Endothelial cell of umbilical vein (primary cell): ENCODE measurements around the gene IDNK. TPM values are rescaled to one million over a fixed set of nuclear protein-coding genes. Genes with fewer than 3 reads are reported as not detected.

Experiments used
- BruUV-seq: library from RNA; stranded (reverse); fragments of 400-500 nt; replicated peaks from 2 replicates; lab custom pipeline; 2021; lab: Mats Ljungman, UMichigan
- CTCF ChIA-PET: fragments of 300-600, 350-600 bp; sonication (Branson Sonifier 250); formaldehyde crosslinking; loops from one replicate; lab custom pipeline; 2021; ENCODE audit warnings: antibody characterized with exemption, inconsistent platforms; lab: Charles Lee
- POLR2A ChIA-PET: fragments of 300-600, 350-600 bp; sonication (Branson Sonifier 250); formaldehyde crosslinking; loops from one replicate; lab custom pipeline; 2021; ENCODE audit warnings: antibody characterized with exemption, inconsistent platforms; lab: Charles Lee
- DNase-seq: peaks from one replicate; pipeline ENCODE4 v3.0.0-alpha.2; 2011; ENCODE audit warnings: low read depth, low spot score
- FAIRE-seq: peaks from 2 replicates; lab custom pipeline; 2011; peaks lifted over from hg19 to GRCh38; lab: Jason Lieb, UNC
- H2AFZ ChIP-seq: 2 replicates; pipeline ENCODE4 v1.6.0; 2012; ENCODE audit warnings: low read depth, low read length, control low read depth, inconsistent platforms
- H3K27ac ChIP-seq: 2 replicates; pipeline ENCODE4 v1.5.1; 2011; ENCODE audit warnings: low read depth, mild to moderate bottlenecking, control low read depth, low read length, moderate library complexity; ENCODE audit not compliant: insufficient read depth
- H3K27me3 ChIP-seq, 2 experiments: 2 replicates each; pipeline versions ENCODE4 v1.6.0 to v1.6.1; 2011; ENCODE audit warnings: low read length in 2 of 2, mixed read lengths in 1 of 2; ENCODE audit not compliant: control insufficient read depth in 2 of 2, insufficient read depth in 2 of 2
- H3K36me3 ChIP-seq, 2 experiments: 2 replicates in 1 of 2; 3 replicates in 1 of 2; pipeline ENCODE4 v1.5.1; 2011; ENCODE audit warnings: low read length in 2 of 2, mild to moderate bottlenecking in 1 of 2, moderate library complexity in 1 of 2; ENCODE audit not compliant: control insufficient read depth in 2 of 2, insufficient read depth in 2 of 2; ENCODE audit errors: extremely low read depth in 1 of 2
- H3K4me1 ChIP-seq: 3 replicates; pipeline ENCODE4 v1.5.1; 2011; ENCODE audit warnings: mild to moderate bottlenecking, low read length; ENCODE audit not compliant: control insufficient read depth, insufficient read depth; ENCODE audit errors: extremely low read depth
- H3K4me2 ChIP-seq: 2 replicates; pipeline ENCODE4 v1.6.1; 2011; ENCODE audit warnings: low read length, control low read depth, mixed read lengths; ENCODE audit not compliant: insufficient read depth
- H3K4me3 ChIP-seq, 3 experiments: fragments of 200-600 bp in 1 of 3; sonication (generic), shearing (Covaris generic) in 1 of 3; replicated peaks in 1 of 3; 2 replicates each; pipeline ENCODE4 v1.5.1; 2011 to 2016; ENCODE audit warnings: control low read depth in 3 of 3, low read length in 3 of 3, mild to moderate bottlenecking in 2 of 3, inconsistent platforms in 1 of 3, low read depth in 1 of 3, moderate library complexity in 1 of 3; ENCODE audit not compliant: insufficient read depth in 1 of 3
- H3K79me2 ChIP-seq: 2 replicates; pipeline ENCODE4 v1.6.0; 2012; ENCODE audit warnings: low read length, inconsistent platforms; ENCODE audit not compliant: control insufficient read depth, insufficient read depth
- H3K9ac ChIP-seq: replicated peaks from 2 replicates; pipeline ENCODE3; 2011; ENCODE audit warnings: low read length, control low read depth; ENCODE audit not compliant: insufficient read depth; ENCODE audit errors: extremely low read depth
- H3K9me1 ChIP-seq: replicated peaks from 3 replicates; pipeline ENCODE4 v1.6.0; 2011; ENCODE audit warnings: mild to moderate bottlenecking, low read length; ENCODE audit not compliant: control insufficient read depth, insufficient read depth; ENCODE audit errors: extremely low read depth
- H3K9me3 ChIP-seq: replicated peaks from 2 replicates; pipeline ENCODE4 v1.5.1; 2012; ENCODE audit warnings: low read length, inconsistent platforms; ENCODE audit not compliant: control insufficient read depth, insufficient read depth
- H4K20me1 ChIP-seq: replicated peaks from 2 replicates; pipeline ENCODE3; 2011; ENCODE audit warnings: mild to moderate bottlenecking, low read length; ENCODE audit not compliant: control insufficient read depth, insufficient read depth; ENCODE audit errors: extremely low read depth
- EZH2 ChIP-seq: IDR thresholded peaks from 2 replicates; pipeline ENCODE4 v1.6.1; 2012; ENCODE audit warnings: borderline replicate concordance, low read depth, mild to moderate bottlenecking, moderate library complexity, low read length, inconsistent platforms; ENCODE audit not compliant: severe bottlenecking
- FOS ChIP-seq: IDR thresholded peaks from 2 replicates; pipeline ENCODE4 v1.6.1; 2011; ENCODE audit warnings: mild to moderate bottlenecking, low read length, moderate library complexity, borderline replicate concordance; ENCODE audit not compliant: insufficient read depth
- GATA2 ChIP-seq: IDR thresholded peaks from 2 replicates; pipeline ENCODE4 v1.7.0; 2011; ENCODE audit warnings: low read depth, mild to moderate bottlenecking, moderate library complexity, mixed read lengths, low read length; ENCODE audit not compliant: insufficient read length, insufficient read depth
- JUN ChIP-seq: IDR thresholded peaks from 2 replicates; pipeline ENCODE4 v1.6.1; 2011; ENCODE audit warnings: borderline replicate concordance, low read depth; ENCODE audit not compliant: insufficient read length, insufficient read depth
- MAX ChIP-seq: IDR thresholded peaks from 2 replicates; pipeline ENCODE4 v1.6.1; 2011; ENCODE audit not compliant: insufficient read depth, insufficient read length
- MYC ChIP-seq: IDR thresholded peaks from one replicate; pipeline ENCODE4 v1.6.1; 2011; ENCODE audit warnings: mild to moderate bottlenecking, low read depth, low read length
- POLR2A ChIP-seq: IDR thresholded peaks from 2 replicates; pipeline ENCODE4 v1.6.1; 2012; ENCODE audit warnings: low read depth, mild to moderate bottlenecking, control low read depth, low read length
- POLR2AphosphoS5 ChIP-seq: IDR thresholded peaks from 2 replicates; pipeline ENCODE4 v1.6.1; 2012; ENCODE audit warnings: low read depth, mild to moderate bottlenecking, control low read depth, low read length, moderate library complexity; ENCODE audit not compliant: insufficient read depth
- dilution Hi-C: fragments of 300-500 bp; cut with MboI; formaldehyde crosslinking; loops from one replicate; pipeline ENCODE4 v1.15.0; 2019; ENCODE audit warnings: low sequenced_read_pairs; ENCODE audit not compliant: extremely low pct_ligation_motif_present
- intact Hi-C: fragments of 100-400 bp; cut with micrococcal nuclease; formaldehyde crosslinking; loops from one replicate; pipeline ENCODE4 v1.10.0; 2022
- polyA plus RNA-seq, 4 experiments: library from polyadenylated mRNA; depleted of rRNA in 3 of 4; stranded (reverse) in 3 of 4; unstranded in 1 of 4; fragments of >200 nt; gene quantifications; 2 replicates each; pipeline versions ENCODE4 v1.2.1 to v1.2.3, GENCODE V29; 2011 to 2012; ENCODE audit warnings: missing spikeins in 1 of 4
- total RNA-seq: library from RNA; stranded (reverse); gene quantifications from 2 replicates; pipeline ENCODE4 v1.2.3, GENCODE V29; 2021
- TF ChIP-seq, protein P1 (sequence below), 2 donors: IDR thresholded peaks; 1 replicate in 1 of 2; 2 replicates in 1 of 2; pipeline ENCODE4 v1.5.1; 2011; ENCODE audit warnings: low read length in 2 of 2, mild to moderate bottlenecking in 2 of 2, moderate library complexity in 2 of 2, control low read depth in 1 of 2, inconsistent platforms in 1 of 2, low read depth in 1 of 2; ENCODE audit not compliant: insufficient read depth in 1 of 2; ENCODE audit errors: extremely low read depth in 1 of 2

IDNK gene
- total and polyA plus RNA-seq, 2 donors (not counting 3 experiments of a cell fraction or from before 2014, with no cell fraction given): 2.7 to 4.5 TPM

DNA sequence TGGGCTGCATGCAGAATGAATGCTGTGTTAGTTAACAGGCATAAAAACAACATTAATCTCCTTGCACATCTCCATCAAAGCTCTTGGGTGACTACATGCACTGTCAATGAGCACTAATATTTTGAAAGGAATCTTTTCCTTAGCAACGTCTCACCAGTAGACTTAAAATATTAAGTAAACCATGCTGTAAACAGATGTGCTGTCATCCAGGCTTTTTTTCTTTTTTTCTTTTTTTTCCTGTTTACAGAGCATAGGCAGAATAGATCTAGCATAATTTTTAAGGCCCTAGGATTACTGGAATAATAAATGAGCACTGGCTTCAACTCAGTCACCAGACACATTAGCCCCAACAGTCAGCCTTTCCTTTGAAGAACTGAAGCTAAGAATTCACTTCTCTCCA, 48.5 kb downstream of the IDNK start:
- H2AFZ ChIP-seq: no peak overlapping the region
- DNase-seq (no peak), FAIRE-seq (no peak)
- intact Hi-C loops: no loop called here
- H3K9me3 ChIP-seq: no peaks in the 10 kb centered on the region
- POLR2A ChIA-PET: no interaction called here
- H3K79me2 ChIP-seq: peaks cover 63% of the 10 kb centered on the region
- H3K4me1 ChIP-seq: peaks cover 15% of the 10 kb centered on the region
- H3K27me3 ChIP-seq: no peaks in the 10 kb centered on the region
- no peak overlapping the region for H3K4me3 ChIP-seq
- H3K4me2 ChIP-seq: no peak overlapping the region
- H4K20me1 ChIP-seq: peaks cover 8% of the 10 kb centered on the region
- no peak overlapping the region for H3K9ac ChIP-seq
- H3K36me3 ChIP-seq: peaks cover 8 to 18% of the 10 kb centered on the region in 2 experiments
- no peaks in the 10 kb centered on the region for H3K9me1 ChIP-seq
- H3K27ac ChIP-seq: no peak overlapping the region
- BruUV-seq: no TSS peak
- CTCF ChIA-PET: interaction anchor here (1.0 to 1.2 kb wide), 2 partner anchors 14 to 15 kb away, joined by 3 read pairs; no protein-coding TSS in a partner anchor
- dilution Hi-C loops: no loop called here
- TF ChIP-seq POLR2A (no peak), POLR2AphosphoS5 (no peak), EZH2 (no peak), GATA2 (no peak), MAX (no peak), FOS (no peak), JUN (no peak), MYC (no peak)
- TF ChIP-seq, protein P1, sequence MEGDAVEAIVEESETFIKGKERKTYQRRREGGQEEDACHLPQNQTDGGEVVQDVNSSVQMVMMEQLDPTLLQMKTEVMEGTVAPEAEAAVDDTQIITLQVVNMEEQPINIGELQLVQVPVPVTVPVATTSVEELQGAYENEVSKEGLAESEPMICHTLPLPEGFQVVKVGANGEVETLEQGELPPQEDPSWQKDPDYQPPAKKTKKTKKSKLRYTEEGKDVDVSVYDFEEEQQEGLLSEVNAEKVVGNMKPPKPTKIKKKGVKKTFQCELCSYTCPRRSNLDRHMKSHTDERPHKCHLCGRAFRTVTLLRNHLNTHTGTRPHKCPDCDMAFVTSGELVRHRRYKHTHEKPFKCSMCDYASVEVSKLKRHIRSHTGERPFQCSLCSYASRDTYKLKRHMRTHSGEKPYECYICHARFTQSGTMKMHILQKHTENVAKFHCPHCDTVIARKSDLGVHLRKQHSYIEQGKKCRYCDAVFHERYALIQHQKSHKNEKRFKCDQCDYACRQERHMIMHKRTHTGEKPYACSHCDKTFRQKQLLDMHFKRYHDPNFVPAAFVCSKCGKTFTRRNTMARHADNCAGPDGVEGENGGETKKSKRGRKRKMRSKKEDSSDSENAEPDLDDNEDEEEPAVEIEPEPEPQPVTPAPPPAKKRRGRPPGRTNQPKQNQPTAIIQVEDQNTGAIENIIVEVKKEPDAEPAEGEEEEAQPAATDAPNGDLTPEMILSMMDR (IDR thresholded peaks at IDR 0.05; ENCODE audit: extremely low read depth in 1 of 2, insufficient read depth in 1 of 2, low read depth in 1 of 2, low read length in 2 of 2): no peak
